ENCODE results near the gene RO60.

The RO60 gene

DNA sequence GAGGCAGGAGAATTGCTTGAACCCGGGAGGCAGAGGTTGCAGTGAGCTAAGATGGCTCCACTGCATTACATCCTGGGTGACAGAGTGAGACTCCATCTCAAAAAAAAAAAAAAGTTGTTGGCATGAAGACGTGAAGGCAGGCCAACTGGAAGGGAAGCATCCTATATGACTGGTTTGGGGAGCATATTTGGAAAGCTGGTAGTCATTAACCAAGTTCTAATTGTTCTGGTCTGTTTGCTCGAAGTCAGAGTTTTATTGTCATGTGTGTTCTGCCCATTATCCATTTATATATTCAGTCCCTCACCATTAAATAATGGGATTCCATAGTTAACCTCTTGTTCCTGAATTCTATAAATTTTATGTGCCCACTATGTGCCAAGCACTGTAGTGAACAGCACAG is 49.1 kb downstream of the RO60 start:
- no peak for DNase-seq (ENCODE audit: low read depth)

All from CMK (cell line).